ENCODE results near the gene NPIPA3.
"Not testable (repeated sequence)": the region's sequence is repeated elsewhere in the genome, so short reads cannot be mapped to it uniquely, and the experiment has no call there.

Gene NPIPA3

DNA sequence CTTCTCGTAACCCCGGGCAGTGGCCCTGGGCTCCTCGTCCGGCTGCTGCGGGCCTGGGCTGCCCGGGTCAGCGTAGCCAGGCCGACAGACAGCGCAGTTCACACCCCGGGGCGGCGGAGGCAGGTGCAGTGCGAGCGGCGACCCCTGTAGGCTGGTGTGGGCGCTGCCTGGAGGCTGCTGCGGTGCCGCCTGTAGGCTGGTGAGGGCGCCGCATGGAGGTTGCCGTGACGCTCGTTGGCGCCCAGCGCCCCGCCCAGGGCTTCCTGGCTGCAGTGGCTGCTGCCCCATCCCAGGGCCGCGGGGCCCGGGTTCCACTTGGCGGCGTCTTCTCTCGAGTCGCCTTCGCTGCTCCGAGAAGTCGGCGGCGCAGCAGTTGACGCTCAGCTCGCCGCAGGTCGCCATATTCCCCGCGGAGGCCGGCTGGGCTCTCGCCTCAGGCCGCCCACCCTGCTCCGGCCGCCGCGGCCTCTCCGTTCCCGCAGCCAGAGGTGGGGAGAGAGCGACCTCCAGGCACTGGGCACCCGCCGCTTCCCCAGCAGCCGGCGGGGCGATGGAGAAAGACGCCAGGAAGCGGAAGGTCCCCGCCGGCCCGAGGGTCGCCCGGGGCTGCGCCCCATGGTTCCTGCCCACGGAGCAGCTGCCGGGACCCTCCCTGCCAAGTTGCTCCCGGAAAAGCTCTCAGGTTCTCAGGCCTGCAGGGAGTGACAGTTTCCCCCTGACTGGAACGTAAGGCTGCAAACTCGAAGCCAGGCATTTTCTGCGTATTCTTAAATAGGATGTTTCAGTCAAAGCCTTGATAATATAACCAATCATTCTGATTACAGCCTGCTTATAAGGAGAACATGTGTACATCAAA lies at the start of gene NPIPA3:
NPIPA3 (plus strand) TSS at position 256 of the 856 bp plus-strand sequence. CDS start 5,533 bp downstream, outside the sequence.
- DNase-seq (ENCODE audit: low read depth): not testable (repeated sequence)

DNA sequence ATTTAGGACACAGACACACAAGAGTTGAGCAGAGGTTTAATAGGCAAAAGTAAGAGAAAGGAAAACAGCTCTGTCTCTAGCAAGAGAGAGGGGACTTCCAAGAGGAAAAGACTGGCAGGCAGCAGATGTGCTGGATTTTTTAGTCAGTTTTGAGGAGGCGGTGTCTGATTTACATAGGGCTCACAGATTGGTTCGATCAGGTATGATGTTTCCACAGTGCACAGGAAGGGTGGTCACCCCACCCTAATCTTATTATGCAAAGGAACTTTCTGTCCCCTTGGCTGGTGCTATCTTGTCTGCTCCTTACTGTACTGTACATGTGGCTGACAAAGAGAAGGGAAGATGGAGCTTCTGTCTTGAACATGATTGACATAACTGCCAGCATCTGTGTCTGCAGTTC lies 45.1 kb upstream of the NPIPA3 start:
- no peak for DNase-seq (ENCODE audit: low read depth)

DNA sequence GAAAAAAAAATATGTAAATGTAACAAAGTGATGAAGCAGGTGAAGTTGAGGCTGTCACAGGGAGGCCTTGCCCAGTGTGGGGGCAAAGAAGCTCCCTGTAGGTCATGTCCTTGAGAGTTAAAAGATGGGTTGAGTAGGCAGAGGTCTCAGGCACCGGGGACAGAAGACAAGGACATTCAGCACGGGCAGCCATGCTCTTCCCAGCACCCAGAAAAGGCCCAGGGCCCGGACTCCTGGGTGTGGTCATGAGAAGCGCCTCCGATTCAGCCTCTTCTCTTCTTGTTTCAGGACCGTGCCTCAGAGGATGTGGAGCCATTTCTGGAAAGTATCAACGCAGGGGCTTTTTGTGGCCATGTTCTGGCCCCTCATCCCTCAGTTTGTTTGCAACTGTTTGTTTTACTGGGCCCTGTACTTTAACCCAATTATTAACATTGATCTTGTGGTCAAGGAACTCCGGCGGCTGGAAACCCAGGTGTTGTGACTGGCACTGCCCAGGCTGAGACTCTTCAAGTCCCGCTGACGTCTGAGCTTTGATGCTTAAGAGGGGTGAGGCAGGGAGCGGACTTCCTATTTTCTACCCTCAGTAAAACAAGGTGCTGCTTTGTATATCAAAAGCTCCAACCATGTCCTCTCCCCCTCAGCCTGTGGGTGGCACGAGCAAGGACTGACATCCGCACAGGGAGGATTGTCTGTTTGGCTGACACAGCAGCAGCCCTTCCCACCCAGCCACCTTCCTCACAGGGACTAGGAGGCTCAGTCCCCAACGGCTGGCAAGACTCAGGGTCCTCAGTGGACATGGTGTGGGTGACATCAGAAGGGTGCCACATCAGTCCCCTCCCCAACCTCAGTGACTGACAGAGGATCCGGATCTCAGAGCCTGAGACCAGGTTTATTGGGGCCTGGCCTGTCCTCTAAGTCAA lies 35.6 kb upstream of the NPIPA3 start:
- DNase-seq (ENCODE audit: low read depth): no peak

DNA sequence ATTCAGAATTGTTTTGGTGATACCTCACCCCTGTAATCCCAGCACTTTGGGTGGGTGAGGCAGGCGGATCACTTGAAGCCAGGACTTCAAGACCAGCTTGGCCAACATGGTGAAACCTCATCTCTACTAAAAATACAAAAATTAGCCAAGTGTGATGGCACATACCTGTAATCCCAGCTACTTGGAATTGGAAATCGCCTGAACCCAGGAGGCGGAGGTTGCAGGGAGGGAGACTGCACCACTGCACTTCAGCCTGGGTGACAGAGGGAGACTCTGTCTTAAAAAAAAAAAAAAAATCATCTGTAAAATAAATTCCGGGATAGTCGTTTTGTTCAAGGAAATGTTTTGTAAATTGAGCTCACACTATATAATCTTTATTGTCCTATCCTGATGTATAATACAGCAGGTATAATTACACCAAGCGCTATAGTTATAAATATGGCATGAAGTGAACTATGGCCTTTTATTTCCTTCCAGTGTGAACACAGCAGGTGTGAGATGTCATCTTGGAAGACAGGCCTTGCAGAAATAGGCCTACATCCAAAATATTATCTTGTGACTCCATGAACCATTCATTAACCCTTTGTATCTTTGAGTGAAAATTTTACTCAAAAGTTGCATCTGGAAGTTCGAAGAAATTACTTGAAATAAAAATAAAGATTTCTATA lies 34.5 kb upstream of the NPIPA3 start:
- no peak for DNase-seq (ENCODE audit: low read depth)

DNA sequence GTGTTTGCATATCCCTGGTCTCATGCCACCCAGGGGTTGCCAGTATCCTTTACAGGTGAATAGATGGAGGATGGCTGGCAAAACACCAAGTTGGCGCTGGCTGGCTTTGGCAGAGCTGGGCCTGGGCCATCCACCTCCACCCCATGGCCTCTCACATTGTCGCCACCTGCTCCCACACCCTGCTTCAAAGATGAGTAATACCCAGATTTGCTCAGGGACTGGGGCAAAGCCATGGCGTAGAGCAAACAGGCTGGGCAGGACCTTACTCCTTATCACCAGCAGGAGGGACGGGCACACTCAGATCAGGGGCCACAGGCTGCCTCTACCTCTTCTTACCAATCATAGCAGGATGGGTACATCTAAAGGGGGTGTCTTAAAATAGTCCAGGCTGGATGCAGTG lies 33.4 kb upstream of the NPIPA3 start:
- peak; percentile 7 for DNase-seq (ENCODE audit: low read depth)

GRCh38 chr16:14672403-14672971 lies 30.7 kb upstream of the NPIPA3 start:
- no peak for DNase-seq (ENCODE audit: low read depth)

GRCh38 chr16:14676633-14677032 lies 26.6 kb upstream of the NPIPA3 start:
- no peak for DNase-seq (ENCODE audit: low read depth)

GRCh38 chr16:14677627-14678026 lies 25.6 kb upstream of the NPIPA3 start:
- DNase-seq (ENCODE audit: low read depth): no peak

DNA sequence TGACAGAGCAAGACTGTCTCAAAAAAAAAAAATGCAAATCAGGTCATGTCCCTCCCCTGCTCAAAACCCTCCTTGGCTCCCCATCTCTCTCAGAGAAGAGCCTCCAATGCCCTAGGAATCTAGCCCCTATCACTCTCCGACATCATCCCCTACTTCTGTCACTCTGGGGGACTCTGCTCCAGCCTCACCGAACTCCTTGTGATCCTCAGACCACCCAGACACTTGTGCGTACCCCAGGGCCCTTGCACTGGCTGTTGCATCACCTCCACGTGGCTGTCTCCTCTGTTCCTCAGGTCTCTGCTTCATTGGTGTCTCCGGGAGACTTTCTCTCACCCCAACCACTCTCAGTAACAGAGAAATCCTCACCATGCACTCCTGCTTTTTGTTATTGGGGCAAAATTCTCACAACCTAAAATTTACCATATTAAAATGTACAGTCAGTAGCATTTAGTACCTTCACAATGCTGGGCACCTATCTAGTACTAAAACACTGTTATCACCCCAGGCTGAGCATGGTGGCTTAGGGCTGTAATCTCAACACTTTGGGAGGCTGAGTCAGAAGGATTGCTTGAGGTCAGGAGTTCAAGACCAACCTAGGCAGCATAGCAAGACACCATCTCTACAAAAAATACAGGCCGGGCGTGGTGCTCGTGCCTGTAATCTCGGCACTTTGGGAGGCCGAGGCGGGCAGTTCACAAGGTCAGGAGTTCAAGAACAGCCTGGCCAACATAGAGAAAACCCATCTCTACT lies 24.3 kb upstream of the NPIPA3 start:
- DNase-seq (ENCODE audit: low read depth): no peak

DNA sequence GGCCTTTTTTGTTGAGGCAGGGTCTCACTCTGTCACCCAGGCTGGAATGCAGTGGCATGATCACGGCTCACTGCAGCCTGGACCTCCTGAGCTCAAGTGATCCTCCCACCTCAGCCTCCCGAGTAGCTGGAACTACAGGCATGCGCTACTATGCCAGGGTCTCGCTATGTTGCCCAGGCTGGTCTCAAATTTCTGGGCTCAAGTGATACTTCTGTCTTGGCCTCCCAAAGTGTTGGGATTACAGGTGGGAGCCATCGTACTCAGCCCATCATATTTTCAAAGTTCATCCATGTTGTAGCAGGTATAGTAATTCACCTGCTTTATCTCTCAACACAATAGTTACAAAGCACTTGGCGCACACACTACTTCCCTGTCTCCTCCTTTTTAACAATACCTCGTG lies 22.8 kb upstream of the NPIPA3 start:
- DNase-seq (ENCODE audit: low read depth): not testable (repeated sequence)

DNA sequence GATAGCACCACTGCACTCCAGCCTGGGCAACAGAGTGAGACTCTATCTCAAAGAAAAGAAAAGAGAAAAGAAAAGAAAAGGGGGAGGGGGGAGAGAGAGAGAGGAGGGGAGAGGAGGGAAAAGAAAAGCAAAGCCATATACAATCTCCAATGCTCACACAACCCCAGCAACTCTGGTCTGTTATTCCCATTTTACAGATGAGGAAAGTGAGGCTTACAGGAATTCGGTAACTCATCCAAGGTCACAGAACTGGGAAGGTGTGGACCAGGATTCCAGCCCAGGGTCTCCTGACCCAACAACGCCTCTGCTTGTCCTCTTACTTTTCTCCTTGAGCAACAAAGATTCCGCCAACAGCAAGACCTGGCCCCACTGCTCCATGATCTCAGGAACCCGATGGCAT lies 22.1 kb upstream of the NPIPA3 start:
- no peak for DNase-seq (ENCODE audit: low read depth)

DNA sequence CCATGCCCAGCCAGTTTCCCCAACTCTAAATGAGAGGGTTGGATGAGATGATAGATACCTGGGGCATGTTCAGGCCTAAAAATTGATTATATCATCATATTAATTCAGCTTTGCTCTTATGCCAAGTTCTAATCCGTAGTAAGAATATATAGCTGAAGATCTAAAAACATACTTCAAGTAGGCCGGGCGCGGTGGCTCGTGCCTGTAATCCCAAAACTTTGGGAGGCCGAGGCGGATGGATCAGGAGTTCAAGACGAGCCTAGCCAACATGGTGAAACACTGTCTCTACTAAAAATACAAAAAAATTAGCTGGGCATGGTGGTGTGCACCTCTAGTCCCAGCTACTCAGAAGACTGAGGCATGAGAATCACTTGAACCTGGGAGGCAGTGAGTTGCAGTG lies 21.1 kb upstream of the NPIPA3 start:
- no peak for DNase-seq (ENCODE audit: low read depth)

DNA sequence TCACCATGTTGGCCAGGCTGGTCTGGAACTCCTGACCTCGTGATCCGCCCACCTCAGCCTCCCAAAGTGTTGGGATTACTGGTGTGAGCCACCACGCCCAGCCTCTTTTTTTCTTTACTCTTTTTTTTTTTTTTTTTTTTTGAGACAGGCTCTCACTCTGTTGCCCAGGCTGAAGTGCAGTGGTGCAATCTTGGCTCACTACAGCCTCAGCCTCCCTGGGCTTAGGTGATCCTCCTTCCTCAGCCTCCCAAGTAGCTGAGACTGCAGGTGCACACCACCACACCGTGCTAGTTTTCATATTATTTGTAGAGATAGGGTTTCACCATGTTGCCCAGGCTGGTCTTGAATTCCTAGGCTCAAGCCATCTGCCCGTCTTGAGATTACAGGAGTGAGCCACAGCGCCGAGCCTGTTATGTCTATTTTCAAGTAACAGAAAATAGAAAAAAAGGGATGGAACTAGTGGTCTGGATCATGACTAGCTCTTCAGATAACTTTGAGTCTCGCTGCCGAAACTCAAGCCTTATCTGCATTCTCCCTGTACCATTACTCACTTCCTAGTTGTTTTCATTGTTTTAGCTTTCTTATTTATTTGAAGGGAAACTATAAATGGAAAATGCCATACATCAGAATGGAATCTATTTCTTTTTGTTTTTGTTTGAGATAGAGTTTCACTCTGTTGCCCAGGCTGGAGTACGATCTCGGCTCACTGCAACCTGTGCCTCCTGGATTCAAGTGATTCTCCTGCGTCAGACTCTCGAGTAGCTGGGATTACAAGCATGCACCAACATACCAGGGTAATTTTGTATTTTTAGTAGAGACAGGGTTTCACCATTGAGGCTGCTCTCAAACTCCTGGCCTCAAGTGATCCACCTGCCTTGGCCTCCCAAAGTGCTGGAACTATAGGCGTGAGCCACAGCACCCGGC lies 17.1 kb upstream of the NPIPA3 start:
- DNase-seq (ENCODE audit: low read depth): not testable (repeated sequence)

DNA sequence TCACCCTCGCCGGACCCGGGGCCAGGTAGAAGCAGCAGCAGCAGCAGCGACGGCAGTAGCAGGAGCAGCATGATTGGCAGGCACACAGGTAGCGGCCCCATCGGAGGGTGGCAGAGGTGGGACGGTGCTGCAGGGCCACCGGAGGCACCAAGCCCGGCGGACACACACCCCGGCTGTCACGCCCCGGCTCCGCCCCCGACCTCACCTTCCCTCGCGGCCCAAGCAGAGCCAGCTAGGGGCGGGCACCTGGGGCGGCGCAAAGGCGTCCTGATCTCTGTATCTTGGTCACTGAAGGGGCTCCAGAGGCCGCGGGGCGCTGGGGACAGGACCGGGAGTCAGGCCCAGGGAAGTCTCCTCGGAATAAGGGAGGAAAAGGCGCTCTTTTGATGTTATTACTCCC lies 9.1 kb upstream of the NPIPA3 start, which contains the start of gene PLA2G10:
PLA2G10 (minus strand) TSS at position 180 of the 400 bp plus-strand sequence; CDS start at position 101, 79 bp downstream.
- DNase-seq (ENCODE audit: low read depth): not testable (repeated sequence)

- not testable (repeated sequence) for DNase-seq (ENCODE audit: low read depth)
These were observed 1.4 kb upstream of the NPIPA3 start for GRCh38 chr16:14701859-14702258.

DNA sequence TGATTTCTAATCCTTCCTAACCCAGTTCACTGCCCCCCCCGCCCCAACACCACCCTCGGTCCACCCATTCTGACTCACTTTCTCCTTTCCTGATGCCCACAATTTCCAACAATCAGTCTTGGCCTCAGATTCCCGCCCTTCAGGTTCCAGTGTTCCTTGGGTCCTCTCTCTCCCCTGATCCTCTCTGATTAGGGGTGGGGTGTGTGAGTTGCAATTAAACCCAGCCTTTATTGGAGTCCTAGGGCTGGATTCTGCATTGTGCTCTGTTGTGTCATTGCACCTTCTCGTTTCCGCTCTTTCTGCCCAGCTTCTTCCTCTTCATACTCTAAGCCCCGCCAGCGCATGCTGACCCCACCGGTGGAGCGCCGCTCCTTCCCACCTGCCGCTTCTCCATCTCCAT lies 539 bp upstream of the NPIPA3 start:
- DNase-seq (ENCODE audit: low read depth): not testable (repeated sequence)

DNA sequence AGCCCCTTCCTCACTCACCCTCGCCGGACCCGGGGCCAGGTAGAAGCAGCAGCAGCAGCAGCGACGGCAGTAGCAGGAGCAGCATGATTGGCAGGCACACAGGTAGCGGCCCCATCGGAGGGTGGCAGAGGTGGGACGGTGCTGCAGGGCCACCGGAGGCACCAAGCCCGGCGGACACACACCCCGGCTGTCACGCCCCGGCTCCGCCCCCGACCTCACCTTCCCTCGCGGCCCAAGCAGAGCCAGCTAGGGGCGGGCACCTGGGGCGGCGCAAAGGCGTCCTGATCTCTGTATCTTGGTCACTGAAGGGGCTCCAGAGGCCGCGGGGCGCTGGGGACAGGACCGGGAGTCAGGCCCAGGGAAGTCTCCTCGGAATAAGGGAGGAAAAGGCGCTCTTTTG lies 30.0 kb downstream of the NPIPA3 start:
- not testable (repeated sequence) for DNase-seq (ENCODE audit: low read depth)

- DNase-seq (ENCODE audit: low read depth): not testable (repeated sequence)
These were observed 37.7 kb downstream of the NPIPA3 start for GRCh38 chr16:14740832-14741385.

DNA sequence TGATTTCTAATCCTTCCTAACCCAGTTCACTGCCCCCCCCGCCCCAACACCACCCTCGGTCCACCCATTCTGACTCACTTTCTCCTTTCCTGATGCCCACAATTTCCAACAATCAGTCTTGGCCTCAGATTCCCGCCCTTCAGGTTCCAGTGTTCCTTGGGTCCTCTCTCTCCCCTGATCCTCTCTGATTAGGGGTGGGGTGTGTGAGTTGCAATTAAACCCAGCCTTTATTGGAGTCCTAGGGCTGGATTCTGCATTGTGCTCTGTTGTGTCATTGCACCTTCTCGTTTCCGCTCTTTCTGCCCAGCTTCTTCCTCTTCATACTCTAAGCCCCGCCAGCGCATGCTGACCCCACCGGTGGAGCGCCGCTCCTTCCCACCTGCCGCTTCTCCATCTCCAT lies 38.6 kb downstream of the NPIPA3 start:
- not testable (repeated sequence) for DNase-seq (ENCODE audit: low read depth)
